GM12875 (cell line): Measurements from ENCODE around the gene TMEM190.

Source experiments
- H3K4me3 ChIP-seq: one replicate; pipeline ENCODE4 v1.5.1; 2011; ENCODE audit warnings: low read depth, low read length, control low read depth
- CTCF ChIP-seq: IDR thresholded peaks from 2 replicates; pipeline ENCODE4 v1.5.1; 2011; ENCODE audit warnings: low read depth, mild to moderate bottlenecking, control low read depth, inconsistent platforms, low read length, moderate library complexity, borderline replicate concordance; ENCODE audit not compliant: insufficient read depth

The TMEM190 gene

DNA sequence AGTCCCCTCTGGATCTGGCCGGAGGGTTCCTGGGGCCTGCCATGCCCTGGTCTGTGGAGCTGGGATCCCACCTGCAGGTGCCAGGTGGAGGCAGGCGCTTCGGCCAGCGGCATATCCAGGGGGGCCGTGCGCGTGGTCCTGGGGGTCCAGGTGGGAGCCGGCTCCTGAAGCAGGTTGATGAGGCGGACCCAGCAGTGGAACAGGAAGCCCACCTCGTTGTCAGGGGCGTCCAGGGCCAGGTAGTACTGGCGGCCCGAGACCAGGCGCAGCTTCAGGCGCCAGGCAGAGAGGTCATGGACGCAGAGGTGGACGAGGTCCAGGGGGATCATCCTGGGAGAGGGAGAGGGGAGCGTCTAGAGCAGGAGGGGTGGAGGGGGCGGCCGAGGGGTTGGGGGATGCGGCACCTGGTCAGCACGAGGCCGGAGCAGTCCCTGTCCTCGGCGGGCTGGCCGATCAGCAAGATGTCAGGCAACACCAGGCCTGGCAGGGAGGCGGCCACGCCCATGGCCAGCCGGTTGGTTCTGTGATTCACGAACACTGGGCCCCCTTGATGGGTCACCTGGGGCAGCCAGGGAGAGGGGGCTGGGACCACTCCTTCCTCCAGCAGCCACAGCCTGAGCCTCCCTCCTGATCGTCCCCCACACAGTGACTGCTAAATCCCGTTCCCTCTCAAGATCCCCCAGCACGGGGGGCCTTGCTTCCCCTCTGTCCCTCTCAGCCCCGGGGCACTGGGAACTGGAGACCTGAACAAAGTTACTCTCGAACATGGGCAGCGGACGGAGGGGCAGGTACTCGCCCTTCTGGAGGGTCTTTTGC is 14.2 kb upstream of the TMEM190 start:
- no peak overlapping the region for H3K4me3 ChIP-seq
- no peak for TF ChIP-seq CTCF

- TF ChIP-seq CTCF = no peak
- no peak within 1 kb of the TSS for H3K4me3 ChIP-seq
Measured at GRCh38 chr19:55362990-55363716, 13.5 kb upstream of the TMEM190 start, which contains the start of gene GARIN5B. TSS of gene GARIN5B (minus strand) at chr19:55363260. CDS start at chr19:55363066, 194 bp downstream.

GRCh38 chr19:55365245-55365644 is 11.4 kb upstream of the TMEM190 start:
- no peak overlapping the region for H3K4me3 ChIP-seq
- TF ChIP-seq CTCF = no peak

GRCh38 chr19:55365964-55366363 is 10.7 kb upstream of the TMEM190 start:
- TF ChIP-seq CTCF = no peak
- no peak overlapping the region for H3K4me3 ChIP-seq

- no peak overlapping the region for H3K4me3 ChIP-seq
- TF ChIP-seq CTCF = no peak
Measured at GRCh38 chr19:55366790-55367189, 9.8 kb upstream of the TMEM190 start.

DNA sequence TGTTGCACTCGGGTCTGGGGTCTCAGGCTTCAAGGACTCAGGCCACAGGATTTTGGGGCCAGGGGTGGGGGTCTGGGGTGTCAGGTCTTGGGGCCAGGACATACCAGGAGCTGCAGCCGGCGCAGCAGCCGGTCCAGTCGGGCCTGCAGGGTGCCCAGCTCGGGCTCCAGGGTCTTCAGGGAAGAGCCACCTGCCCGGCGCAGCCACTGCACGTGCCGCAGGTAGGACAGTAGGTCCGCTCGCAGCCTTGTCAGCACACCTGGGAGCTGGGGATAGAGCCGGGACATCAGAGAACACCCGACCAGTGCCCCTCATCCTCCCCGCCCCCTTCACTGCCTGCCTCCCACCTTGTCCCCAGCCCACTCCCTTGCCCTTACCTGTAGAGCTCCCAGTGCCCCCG is 8.5 kb upstream of the TMEM190 start:
- H3K4me3 ChIP-seq = no peak overlapping the region
- TF ChIP-seq CTCF = no peak
